Stimulated activated CD4-positive, alpha-beta T cell treated with anti-CD3 and anti-CD28 coated beads, Interleukin-1b, Interleukin-23, amount 100 ng/mL, for 48 hours (primary cell): ENCODE results near the gene MDP1.

Source experiments
- DNase-seq: peaks from one replicate; pipeline ENCODE4 v3.0.0-alpha.2; 2020

MDP1 gene

DNA sequence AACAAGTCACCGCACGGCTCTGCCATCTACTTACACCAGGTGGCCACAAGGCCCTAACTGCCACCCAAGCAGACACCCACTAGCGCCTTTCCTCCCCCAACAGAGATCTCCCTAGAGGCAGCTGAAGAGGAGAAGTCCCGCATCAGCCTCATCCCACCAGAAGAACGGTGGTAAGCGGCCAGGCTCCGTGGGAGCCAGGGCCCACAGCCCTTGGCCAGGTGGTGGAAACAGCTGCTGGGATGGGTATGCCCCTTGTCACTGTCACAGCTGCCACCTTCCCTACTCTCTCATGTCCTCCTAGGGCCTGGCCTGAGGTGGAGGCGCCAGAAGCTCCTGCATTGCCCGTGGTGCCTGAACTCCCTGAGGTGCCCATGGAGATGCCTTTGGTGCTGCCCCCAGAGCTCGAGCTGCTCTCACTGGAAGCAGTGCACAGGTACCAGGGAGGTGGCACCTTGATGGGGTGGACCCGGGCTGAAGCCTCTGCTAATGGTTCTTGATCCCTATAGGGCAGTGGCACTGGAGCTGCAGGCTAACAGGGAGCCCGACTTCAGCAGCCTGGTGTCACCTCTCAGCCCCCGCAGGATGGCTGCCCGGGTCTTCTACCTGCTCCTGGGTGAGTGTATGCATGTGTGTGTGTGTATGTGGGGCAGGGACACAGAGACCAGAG, 36.4 kb downstream of the MDP1 start:
- no peak for DNase-seq

DNA sequence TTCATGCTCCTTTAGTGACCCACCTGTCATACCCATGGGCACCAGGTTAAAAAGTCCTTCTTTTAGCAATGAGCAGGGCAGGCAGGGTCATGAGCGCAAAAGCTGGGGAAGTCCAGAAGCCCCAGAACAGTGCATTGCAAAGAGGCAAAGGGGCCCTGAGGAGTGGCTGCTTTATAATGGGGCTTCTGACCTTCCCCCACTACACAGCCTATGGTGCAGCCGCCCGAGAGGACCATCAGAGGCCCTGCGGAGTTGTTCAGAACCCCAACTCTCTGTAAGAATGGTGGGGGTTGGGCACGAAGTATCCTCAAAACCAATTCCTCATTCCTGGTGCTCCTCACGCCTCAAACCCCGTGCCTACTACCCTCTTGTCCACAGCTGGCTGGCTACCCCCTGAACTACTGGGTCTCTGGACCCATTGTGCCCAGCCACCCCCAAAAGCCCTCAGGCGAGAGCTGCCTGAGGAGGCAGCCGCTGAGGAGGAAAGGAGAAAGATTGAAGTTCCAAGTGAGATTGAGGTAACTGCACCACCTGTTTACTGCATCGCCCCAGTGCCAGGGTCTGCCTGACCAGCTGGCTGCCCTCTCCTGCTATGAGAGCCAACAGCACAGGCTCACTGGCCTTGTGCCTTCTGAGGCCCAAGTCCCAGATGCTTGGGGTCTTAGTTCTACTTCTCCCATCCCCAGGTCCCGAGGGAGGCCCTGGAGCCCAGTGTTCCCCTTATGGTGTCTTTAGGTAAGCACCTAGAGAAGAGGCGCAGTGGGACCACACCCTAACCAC, 37.3 kb downstream of the MDP1 start:
- DNase-seq = no peak

DNA sequence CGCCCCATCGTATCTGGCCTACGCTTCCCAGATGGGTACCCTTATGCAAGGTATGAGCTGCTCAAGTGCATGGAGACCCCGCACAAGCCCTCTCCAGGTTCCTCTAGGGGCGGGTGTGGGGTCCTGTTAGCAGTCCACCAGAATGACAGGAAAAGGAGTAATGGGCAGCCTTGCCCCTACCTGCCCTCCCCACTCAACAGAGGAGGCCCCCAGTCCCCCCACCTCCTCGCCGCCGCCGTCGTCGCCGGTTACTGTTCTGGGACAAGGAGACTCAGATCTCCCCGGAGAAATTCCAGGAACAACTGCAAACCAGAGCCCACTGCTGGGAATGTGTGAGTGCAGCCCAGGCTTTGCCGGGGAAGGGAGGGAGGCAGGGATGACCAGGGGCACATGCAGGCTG, 38.0 kb downstream of the MDP1 start:
- DNase-seq = no peak

DNA sequence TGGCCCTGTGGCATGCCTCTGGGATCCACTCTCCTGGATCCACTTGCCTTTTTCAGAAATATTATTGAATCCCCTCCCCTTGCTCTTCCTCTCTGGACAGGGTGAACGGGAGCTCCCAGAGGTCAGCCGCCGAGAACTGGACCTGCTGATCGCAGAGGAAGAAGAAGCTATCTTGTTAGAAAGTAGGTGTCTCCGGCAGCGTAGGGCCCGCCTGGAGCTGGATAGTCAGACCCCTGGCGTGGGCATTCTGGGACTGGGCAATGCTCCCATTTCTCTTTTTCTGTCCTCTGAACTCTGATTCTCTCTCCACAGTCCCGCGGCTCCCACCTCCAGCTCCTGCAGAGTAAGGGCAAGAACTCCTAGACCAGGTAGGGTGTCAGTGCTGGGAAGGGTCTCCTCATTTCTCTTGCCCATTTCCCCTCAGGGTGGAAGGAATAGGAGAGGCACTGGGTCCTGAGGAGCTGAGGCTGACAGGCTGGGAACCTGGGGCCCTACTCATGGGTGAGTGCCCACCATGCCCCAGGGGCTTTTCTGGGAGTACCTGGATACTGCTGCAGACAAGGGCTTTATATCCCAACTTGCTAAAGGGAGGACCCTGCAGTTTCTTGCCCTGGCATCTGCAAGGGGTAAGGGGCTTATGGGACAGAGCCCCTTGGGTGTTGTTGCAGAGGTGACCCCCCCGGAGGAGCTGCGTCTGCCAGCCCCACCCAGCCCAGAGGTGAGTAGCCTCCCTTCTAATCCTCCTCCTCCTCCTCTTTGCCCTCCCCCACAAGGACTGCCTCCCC, 38.6 kb downstream of the MDP1 start:
- no peak for DNase-seq

DNA sequence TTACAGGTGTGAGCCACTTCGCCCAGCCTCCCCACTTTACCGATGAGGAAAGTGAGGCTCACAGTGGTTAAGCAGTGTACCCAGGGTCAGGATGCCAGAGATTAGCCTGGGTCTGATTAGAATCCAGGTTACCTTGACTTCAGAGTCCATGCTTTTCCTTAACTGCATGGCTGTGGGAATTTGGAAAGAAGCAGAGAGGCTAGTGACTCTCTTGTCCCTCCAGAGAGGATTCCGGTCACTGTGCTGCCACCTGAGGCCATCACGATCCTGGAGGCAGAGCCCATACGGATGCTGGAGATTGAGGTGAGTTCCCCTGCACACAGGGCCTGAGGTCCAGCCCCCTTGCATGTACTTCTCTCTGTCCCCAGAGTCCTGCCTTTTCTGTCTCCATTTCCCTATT, 39.3 kb downstream of the MDP1 start:
- DNase-seq = no peak

DNA sequence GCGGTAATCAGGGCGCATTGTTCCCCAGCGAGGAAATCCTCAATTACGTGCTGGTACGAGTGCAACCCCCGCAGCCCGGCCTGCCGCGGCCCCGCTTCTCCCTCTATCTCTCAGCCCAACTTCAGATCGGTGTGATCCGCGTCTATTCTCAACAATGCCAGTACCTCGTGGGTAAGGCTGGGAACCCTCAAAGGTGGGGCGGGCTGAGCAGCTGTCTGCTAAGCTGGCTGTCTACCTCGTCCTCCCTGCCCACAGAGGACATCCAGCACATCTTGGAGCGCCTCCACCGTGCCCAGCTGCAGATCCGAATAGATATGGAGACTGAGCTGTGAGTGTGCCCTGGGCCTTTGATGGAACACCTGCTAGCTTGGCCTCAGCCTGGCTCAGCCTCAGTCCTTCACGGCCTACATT, 43.0 kb downstream of the MDP1 start:
- DNase-seq = no peak

DNA sequence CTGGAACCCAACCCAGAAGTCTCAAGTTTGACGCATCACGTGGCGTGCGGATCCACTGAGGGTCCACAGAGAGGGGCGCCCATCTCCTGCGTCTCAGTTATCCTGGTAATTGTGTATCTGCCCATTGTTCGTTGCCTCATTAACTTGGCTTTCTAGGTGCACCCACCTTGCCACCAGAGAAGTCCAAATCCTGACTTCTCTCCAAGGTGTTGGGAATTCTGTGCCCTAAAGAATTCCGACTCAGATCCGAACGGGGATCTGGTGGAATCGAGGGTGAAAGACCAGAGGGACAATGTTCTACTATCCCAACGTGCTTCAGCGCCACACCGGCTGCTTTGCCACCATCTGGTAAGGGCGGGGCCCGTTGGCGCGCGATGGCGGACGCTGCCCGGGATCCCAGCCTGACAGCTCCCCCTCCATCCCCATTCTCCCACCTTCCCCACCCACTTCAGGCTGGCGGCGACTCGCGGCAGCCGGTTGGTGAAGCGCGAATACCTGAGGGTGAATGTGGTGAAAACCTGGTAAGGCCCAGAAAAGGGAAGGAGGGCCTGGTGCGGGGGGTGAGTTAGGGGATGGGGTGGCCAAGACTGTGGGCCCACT, 43.5 kb downstream of the MDP1 start:
- DNase-seq = no peak

DNA sequence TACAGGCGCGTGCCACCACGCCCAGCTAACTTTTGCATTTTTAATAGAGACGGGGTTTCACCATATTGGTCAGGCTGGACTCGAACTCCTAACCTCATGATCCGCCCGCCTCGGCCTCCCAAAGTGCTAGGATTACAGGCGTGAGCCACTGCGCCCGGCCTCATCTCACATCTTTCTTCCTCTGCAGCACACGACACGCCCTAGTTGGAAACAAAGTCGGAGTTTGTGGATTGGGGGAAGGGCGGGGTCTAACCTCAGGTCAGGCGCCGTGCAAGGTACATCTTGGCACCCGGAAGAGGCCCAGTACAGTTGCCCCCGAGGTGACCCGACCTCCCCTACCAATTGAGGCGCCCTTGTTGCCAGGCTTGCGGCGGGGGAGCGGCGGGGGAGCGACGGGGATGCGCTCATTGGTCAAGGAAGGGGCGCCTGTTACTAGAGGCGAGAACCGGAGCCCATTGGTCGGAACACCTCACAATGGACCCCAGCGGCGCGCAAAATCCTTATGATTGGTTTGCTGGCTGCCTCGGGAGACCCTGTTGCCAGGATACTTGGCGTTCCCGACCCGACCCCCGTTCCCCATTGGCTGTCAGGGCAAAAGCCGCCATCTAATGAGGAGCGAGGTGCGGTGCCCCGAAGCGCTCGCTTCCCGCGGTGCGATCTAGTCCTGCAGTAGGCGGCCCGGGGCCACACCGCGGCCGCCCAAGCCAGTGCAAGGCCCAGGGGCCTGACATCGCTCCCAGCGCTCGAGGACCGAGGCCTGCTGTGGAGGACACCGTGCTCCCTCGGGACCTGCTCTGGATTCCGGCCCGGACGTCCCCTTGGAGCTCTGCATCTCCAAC, 44.2 kb downstream of the MDP1 start, which contains the start of gene REC8:
TSS of gene REC8 (plus strand) at position 659 of the 839 bp plus-strand sequence. CDS start 473 bp downstream, outside the sequence.
- DNase-seq = peak; percentile 80

DNA sequence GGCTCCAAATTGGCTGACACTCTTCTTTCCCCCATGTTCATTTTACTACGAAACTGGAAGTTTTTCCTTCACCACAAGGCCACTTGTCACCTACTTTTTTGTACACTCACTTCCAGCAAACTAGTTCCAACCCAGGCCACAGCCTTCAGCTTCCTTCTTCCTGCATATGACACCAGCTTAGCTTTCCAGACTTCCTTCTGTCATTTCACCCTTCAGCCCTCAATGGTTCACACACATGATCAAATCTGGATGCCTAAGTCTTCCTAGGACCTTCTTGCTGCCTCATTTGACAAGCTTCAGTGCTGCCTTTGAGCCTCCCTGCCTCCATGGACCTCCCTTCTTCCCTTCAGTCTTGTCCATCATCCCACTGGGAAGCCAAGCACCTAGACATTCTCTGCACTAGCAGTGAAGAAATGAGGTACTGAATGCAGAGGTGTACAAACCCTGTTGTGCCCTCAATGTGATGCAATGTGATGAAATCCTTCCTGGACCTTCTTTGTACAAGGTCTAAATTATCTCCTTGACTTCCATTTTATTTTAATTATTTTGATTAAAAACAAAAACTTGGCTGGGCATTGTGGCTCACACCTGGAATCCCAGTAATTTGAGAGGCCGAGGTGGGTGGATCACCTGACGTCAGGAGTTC, 48.3 kb downstream of the MDP1 start:
- DNase-seq = no peak

DNA sequence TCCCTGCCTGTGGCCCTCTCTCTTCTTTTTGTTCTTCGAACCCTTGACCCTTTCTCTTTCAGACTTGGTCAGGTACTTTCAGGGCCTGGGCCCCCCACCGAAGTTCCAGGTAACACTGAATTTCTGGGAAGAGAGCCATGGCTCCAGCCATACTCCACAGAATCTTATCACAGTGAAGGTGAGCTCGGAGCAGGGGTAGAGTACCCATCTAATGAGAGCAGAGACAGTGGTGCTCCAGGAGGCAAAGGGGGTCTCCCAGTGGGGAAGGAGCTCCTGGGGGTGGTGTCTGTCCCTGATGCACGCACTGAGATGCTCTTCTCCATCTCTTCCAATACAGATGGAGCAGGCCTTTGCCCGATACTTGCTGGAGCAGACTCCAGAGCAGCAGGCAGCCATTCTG, 50.1 kb downstream of the MDP1 start:
- DNase-seq = no peak

DNA sequence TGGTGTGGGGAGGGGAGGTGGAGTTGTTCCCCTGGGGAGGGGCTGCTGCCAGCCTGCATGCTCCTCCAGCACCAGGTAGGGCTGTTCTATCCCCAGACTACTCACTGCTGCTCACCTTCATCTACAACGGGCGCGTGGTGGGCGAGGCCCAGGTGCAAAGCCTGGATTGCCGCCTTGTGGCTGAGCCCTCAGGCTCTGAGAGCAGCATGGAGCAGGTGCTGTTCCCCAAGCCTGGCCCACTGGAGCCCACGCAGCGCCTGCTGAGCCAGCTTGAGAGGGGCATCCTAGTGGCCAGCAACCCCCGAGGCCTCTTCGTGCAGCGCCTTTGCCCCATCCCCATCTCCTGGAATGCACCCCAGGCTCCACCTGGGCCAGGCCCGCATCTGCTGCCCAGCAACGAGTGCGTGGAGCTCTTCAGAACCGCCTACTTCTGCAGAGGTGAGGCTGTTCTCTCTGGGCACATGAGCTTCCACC, 51.3 kb downstream of the MDP1 start:
- DNase-seq = no peak
